GM18861 (cell line): ENCODE results near the gene ZPBP.
"Not testable (repeated sequence)": the region's sequence is repeated elsewhere in the genome, so short reads cannot be mapped to it uniquely, and the experiment has no call there.

Experiments used
- ATAC-seq: cut with Tn5 transposase; IDR thresholded peaks from one replicate; pipeline ENCODE4 v1.9.1; 2021; ENCODE audit not compliant: unreplicated experiment

ZPBP gene

GRCh38 chr7:50047716-50048115, 45.3 kb downstream of the ZPBP start:
- no peak for ATAC-seq

GRCh38 chr7:50041165-50041564, 51.9 kb downstream of the ZPBP start:
- ATAC-seq, result not testable (repeated sequence)

- ATAC-seq, result no peak
These were observed 56.0 kb downstream of the ZPBP start for GRCh38 chr7:50037086-50037485.

- no peak for ATAC-seq
These were observed 70.1 kb downstream of the ZPBP start for GRCh38 chr7:50022991-50023390.

- ATAC-seq, result no peak
These were observed 70.6 kb downstream of the ZPBP start for GRCh38 chr7:50022451-50022850.

- no peak for ATAC-seq
These were observed 97.4 kb downstream of the ZPBP start for GRCh38 chr7:49995681-49996080.

- no peak for ATAC-seq
These were observed 106.9 kb downstream of the ZPBP start for GRCh38 chr7:49986191-49986590.

- no peak for ATAC-seq
These were observed 112.6 kb downstream of the ZPBP start for GRCh38 chr7:49980465-49980864.

- ATAC-seq, result no peak
These were observed 116.8 kb downstream of the ZPBP start for GRCh38 chr7:49976238-49976637.

GRCh38 chr7:49974035-49974434, 119.0 kb downstream of the ZPBP start:
- no peak for ATAC-seq

- no peak for ATAC-seq
These were observed 155.4 kb downstream of the ZPBP start for GRCh38 chr7:49937608-49938007.

- no peak for ATAC-seq
These were observed 161.4 kb downstream of the ZPBP start for GRCh38 chr7:49931627-49932026.

GRCh38 chr7:49928787-49929186, 164.3 kb downstream of the ZPBP start:
- ATAC-seq, result no peak

GRCh38 chr7:49927631-49928030, 165.4 kb downstream of the ZPBP start:
- no peak for ATAC-seq

GRCh38 chr7:49926720-49927119, 166.3 kb downstream of the ZPBP start:
- ATAC-seq, result no peak

GRCh38 chr7:49911909-49912308, 181.1 kb downstream of the ZPBP start:
- no peak for ATAC-seq

- ATAC-seq, result no peak
These were observed 198.5 kb downstream of the ZPBP start for GRCh38 chr7:49894543-49894942.

- no peak for ATAC-seq
These were observed 199.9 kb downstream of the ZPBP start for GRCh38 chr7:49893131-49893530.

GRCh38 chr7:49892481-49892880, 200.6 kb downstream of the ZPBP start:
- ATAC-seq, result no peak
